ENCODE results near the gene RNLS.

RNLS gene

GRCh38 chr10:88598055-88598454, 14.9 kb upstream of the RNLS start:
- TF ChIP-seq BACH2 (CRISPR knock-in tag; IDR thresholded peaks at IDR 0.05; ENCODE audit: borderline replicate concordance) (no peak), OSR1 (CRISPR knock-in tag; IDR thresholded peaks at IDR 0.05) (no peak), RARB (CRISPR knock-in tag; IDR thresholded peaks at IDR 0.05) (no peak)
- no peak for ATAC-seq

DNA sequence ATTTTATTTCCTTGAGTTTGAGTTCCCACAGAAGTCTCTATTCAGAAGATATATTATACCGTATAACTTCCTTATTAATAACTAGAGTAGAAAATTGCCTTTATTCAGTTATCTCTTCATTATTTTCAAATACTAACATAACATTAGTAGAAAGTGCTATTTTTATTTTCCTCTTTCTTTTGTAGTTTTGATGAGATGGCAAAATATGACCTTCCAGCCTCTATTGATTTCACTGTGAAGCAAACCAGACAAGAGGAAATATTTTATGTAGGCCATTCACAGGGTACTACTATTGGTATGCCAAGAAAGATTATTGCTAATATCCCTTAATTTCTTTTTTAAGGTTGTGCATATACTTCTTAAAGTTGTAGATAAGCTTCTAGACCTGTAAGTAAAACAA, 11.4 kb upstream of the RNLS start:
- no peak for ATAC-seq
- TF ChIP-seq GLIS3 (CRISPR knock-in tag; IDR thresholded peaks at IDR 0.05) = no peak
- TF ChIP-seq CSDC2 (CRISPR knock-in tag; IDR thresholded peaks at IDR 0.05) = no peak

DNA sequence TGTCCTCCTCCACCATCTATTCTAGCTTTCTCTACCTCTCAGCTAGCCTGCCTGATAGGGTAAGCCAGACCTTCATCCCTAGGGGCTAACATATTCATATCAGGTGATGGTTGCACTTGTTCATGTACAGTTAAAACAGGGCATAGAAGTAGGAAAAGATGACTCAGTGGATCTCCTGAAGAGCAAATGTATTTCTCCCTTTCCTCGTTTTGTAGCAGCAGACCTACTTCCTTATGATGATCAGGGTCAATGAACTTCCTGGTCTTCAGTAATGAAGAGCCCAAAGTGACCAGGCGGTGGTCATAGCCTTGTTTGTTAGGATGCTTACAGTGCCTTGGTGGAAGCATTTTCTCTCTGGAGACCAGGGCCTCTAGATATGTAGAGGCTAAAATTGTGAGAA, 9.8 kb upstream of the RNLS start:
- ATAC-seq = no peak
- TF ChIP-seq ZNF565 (CRISPR knock-in tag; conservative IDR thresholded peaks at IDR 0.05; ENCODE audit: low read depth) = no peak
- TF ChIP-seq PATZ1 (CRISPR knock-in tag; IDR thresholded peaks at IDR 0.05; ENCODE audit: borderline replicate concordance) = no peak
- TF ChIP-seq POU6F1 (CRISPR knock-in tag; IDR thresholded peaks at IDR 0.05; ENCODE audit: borderline replicate concordance, low read depth) = no peak
- no peak for TF ChIP-seq OSR1 (CRISPR knock-in tag; IDR thresholded peaks at IDR 0.05)
- no peak for TF ChIP-seq CREB5 (CRISPR knock-in tag; IDR thresholded peaks at IDR 0.05; ENCODE audit: low read depth)
- TF ChIP-seq TOX (CRISPR knock-in tag; IDR thresholded peaks at IDR 0.05; ENCODE audit: borderline replicate concordance) = no peak
- no peak for TF ChIP-seq PPARA (CRISPR knock-in tag; IDR thresholded peaks at IDR 0.05; ENCODE audit: borderline replicate concordance)
- TF ChIP-seq ISL1 (CRISPR knock-in tag; IDR thresholded peaks at IDR 0.05) = no peak

GRCh38 chr10:88592381-88592780, 9.3 kb upstream of the RNLS start:
- TF ChIP-seq TOX (CRISPR knock-in tag; IDR thresholded peaks at IDR 0.05; ENCODE audit: borderline replicate concordance) (no peak), ZNF565 (CRISPR knock-in tag; conservative IDR thresholded peaks at IDR 0.05; ENCODE audit: low read depth) (no peak), SNAI2 (CRISPR knock-in tag; IDR thresholded peaks at IDR 0.05) (no peak), POU6F1 (CRISPR knock-in tag; IDR thresholded peaks at IDR 0.05; ENCODE audit: borderline replicate concordance, low read depth) (no peak), ZFP3 (CRISPR knock-in tag; IDR thresholded peaks at IDR 0.05) (no peak), TCF4 (CRISPR knock-in tag; IDR thresholded peaks at IDR 0.05; ENCODE audit: borderline replicate concordance) (no peak), CSDC2 (CRISPR knock-in tag; IDR thresholded peaks at IDR 0.05) (no peak), ZC3H10 (CRISPR knock-in tag; IDR thresholded peaks at IDR 0.05) (no peak)
- TF ChIP-seq, protein P1, sequence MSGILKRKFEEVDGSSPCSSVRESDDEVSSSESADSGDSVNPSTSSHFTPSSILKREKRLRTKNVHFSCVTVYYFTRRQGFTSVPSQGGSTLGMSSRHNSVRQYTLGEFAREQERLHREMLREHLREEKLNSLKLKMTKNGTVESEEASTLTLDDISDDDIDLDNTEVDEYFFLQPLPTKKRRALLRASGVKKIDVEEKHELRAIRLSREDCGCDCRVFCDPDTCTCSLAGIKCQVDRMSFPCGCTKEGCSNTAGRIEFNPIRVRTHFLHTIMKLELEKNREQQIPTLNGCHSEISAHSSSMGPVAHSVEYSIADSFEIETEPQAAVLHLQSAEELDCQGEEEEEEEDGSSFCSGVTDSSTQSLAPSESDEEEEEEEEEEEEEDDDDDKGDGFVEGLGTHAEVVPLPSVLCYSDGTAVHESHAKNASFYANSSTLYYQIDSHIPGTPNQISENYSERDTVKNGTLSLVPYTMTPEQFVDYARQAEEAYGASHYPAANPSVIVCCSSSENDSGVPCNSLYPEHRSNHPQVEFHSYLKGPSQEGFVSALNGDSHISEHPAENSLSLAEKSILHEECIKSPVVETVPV (CRISPR knock-in tag; IDR thresholded peaks at IDR 0.05) = no peak
- ATAC-seq = no peak

DNA sequence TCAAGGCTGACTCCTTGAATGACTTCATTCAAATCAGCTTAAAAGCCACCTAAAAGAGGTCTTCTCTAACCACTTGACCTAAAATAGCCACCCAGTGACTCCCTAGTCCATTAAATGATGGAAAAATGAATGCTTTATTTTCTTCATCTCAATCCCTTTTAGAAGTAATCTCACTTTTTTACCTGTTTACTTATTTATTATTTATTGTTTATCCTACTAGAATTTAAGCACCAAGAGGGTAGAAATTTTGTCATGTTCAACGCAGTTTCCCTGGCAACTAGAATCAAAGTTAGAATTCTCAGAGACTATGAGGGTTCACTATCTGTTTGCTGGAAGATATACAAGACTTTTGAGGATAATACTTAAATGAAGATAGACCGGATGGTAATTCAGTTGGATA, 3.3 kb upstream of the RNLS start, which contains the start of gene LIPJ:
Gene LIPJ (plus strand): TSS at position 301 of the 400 bp plus-strand sequence. CDS start 3,926 bp downstream, outside the sequence.
- ATAC-seq = no peak
- no peak for TF ChIP-seq ISL1 (CRISPR knock-in tag; IDR thresholded peaks at IDR 0.05)
- no peak for TF ChIP-seq ZFP3 (CRISPR knock-in tag; IDR thresholded peaks at IDR 0.05)
- no peak for TF ChIP-seq ARNTL (CRISPR knock-in tag; IDR thresholded peaks at IDR 0.05; ENCODE audit: borderline replicate concordance, low read depth)
- TF ChIP-seq OSR1 (CRISPR knock-in tag; IDR thresholded peaks at IDR 0.05) = no peak
- TF ChIP-seq CSDC2 (CRISPR knock-in tag; IDR thresholded peaks at IDR 0.05) = no peak
- no peak for TF ChIP-seq TOX (CRISPR knock-in tag; IDR thresholded peaks at IDR 0.05; ENCODE audit: borderline replicate concordance)
- TF ChIP-seq ZNF8 (CRISPR knock-in tag; IDR thresholded peaks at IDR 0.05) = no peak
- TF ChIP-seq PPARA (CRISPR knock-in tag; IDR thresholded peaks at IDR 0.05; ENCODE audit: borderline replicate concordance) = no peak
- TF ChIP-seq PATZ1 (CRISPR knock-in tag; IDR thresholded peaks at IDR 0.05; ENCODE audit: borderline replicate concordance) = no peak
- TF ChIP-seq SNAI2 (CRISPR knock-in tag; IDR thresholded peaks at IDR 0.05) = no peak
- TF ChIP-seq GLIS3 (CRISPR knock-in tag; IDR thresholded peaks at IDR 0.05) = no peak
- no peak for TF ChIP-seq CREB5 (CRISPR knock-in tag; IDR thresholded peaks at IDR 0.05; ENCODE audit: low read depth)
- no peak for TF ChIP-seq RARB (CRISPR knock-in tag; IDR thresholded peaks at IDR 0.05)
- TF ChIP-seq ZNF70 (CRISPR knock-in tag; IDR thresholded peaks at IDR 0.05) = no peak

Data from SK-N-SH treated with all-trans-retinoic acid at 6 μM for 48 hours (cell line).